ENCODE data around the gene CRYL1.

CRYL1 gene

GRCh38 chr13:20402881-20403280 is 122.8 kb downstream of the CRYL1 start:
- no peak for DNase-seq (ENCODE audit: low read depth in 2 of 3, low spot score in 2 of 3)

- DNase-seq (ENCODE audit: low read depth in 2 of 3, low spot score in 2 of 3), result no peak
These were observed 123.5 kb downstream of the CRYL1 start for GRCh38 chr13:20401931-20402856.

DNA sequence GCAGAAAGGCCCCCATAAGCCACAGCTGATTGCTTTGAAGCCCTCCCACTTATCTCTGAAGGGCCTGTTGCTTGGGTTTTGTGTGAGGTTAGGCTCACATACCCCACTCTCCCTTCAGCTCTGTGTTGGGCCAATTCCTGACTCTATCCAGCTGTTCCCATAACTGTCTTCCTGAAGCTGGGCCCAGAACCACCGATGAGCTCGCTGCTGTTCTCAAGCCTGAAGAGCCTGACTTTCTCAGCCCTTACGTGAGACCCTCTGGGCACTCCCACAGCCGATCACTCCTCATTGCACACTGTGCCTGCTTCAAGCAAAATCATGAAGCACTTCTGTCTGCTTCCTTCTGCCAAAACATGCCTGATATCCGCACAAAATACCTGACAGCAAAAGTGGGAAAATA is 124.1 kb downstream of the CRYL1 start:
- DNase-seq (ENCODE audit: low read depth in 2 of 3, low spot score in 2 of 3), result no peak

DNA sequence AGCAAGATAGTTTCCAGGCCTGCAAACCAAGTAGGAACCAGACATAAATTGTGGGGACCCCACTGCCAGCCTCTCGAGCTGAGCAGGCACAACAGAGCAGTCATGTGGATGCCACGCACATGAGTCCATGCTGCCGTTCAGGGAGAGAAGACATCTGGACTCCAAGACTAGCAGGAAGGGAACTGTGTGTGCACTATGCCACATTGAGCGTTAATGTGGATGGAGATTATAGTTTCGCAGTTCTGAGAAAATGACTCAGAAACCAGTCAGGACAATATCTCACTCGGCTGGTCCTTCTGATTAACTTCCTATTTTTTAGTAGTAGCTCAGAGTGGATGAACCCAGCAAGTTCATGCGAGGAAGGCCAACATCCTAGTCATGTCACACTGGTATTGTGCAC is 124.9 kb downstream of the CRYL1 start:
- no peak for DNase-seq (ENCODE audit: low read depth in 2 of 3, low spot score in 2 of 3)

DNA sequence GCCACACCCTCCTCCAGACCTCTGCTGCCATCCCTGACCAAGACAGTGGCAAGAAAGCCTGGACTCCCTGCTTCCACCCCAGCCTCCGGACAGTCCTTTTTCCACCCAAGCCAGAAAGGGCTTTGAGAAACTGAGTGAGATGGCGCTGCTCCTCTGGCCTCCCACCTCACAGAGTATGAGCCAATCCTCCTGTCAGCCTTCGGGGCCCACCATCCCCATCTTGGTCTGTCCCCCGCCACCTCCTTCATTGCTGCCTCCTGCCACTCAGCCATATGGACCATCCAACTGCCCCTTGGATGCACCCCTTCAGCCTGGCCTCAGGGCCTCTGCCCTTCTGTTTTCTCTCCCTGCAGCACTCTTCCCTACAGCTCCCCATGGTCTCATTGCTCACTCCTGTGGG is 125.7 kb downstream of the CRYL1 start:
- DNase-seq (ENCODE audit: low read depth in 2 of 3, low spot score in 2 of 3), result no peak

DNA sequence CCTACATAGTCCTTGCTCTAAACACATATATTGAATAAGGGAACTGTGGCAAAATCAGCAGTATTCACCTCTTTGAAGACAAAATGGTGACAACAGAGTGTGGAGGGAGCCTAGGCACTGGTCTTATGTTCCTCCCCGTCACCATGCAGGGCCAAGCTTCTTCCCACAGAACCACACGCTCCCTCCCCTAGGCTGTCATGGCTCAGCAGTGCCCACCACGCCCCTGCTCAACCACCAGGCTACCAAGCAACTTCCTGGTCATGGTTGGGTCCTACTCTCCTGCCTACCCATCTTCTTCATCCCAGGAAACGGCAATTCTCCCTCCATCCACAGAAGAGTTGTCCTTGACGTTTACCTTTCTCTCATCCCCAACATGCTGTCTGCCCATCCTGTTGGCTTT is 126.1 kb downstream of the CRYL1 start:
- DNase-seq (ENCODE audit: low read depth in 2 of 3, low spot score in 2 of 3), result no peak

GRCh38 chr13:20398459-20398858 is 127.2 kb downstream of the CRYL1 start:
- DNase-seq (ENCODE audit: low read depth in 2 of 3, low spot score in 2 of 3), result no peak

DNA sequence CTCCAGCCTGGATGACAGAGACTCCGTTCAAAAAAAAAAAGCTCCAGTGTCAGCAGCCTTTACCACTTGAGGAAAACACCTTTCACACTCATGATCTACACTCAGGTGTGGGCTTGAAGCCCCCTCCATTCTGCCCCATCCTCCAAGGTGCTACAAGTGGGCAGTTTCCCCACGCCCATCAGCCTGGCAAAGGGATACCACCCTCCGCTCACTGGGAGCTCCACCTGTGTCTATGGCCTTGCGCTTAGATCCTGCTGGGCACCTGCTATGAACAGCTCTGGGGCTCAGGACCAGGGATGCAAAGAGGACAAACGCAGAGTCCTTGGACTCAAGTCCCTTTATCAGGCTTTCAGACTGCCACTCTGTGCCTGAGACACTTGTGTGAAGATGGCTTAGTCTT is 127.8 kb downstream of the CRYL1 start:
- no peak for DNase-seq (ENCODE audit: low read depth in 2 of 3, low spot score in 2 of 3)

GRCh38 chr13:20395061-20395916 is 130.4 kb downstream of the CRYL1 start:
- no peak for DNase-seq (ENCODE audit: low read depth in 2 of 3, low spot score in 2 of 3)

GRCh38 chr13:20394506-20394905 is 131.2 kb downstream of the CRYL1 start:
- DNase-seq (ENCODE audit: low read depth in 2 of 3, low spot score in 2 of 3), result no peak

GRCh38 chr13:20394169-20394501 is 131.5 kb downstream of the CRYL1 start:
- no peak for DNase-seq (ENCODE audit: low read depth in 2 of 3, low spot score in 2 of 3)

DNA sequence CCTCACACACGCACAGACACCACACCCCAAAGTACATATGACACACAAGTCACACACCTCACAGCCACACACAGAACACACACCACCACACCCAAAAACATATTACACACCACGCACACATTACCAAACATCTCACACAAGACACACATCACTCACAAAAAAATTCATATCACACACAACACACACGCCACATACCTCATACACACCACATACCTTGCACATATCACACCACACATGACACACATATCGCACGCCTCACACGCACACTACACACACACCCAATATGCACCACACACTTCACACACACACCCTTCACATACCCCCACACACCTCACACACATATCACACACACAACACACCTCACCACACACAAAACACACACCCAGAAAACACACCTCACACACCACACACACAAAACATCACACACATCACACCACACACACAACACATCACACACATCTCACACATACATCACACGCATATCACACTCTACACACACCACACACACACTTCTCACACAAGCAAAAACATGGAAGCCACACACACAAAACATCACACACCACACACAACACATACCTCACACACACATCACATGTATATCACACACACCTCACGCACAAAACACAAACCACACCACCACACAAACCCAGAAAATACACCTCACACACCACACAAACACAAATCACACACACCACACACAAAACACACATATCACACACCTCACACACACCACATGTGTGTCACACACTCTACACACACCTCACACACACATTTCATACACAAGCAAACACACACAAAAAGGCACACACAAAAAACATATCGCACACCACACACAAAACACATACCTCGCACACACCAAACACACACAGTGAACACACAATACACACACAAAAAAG is 132.1 kb downstream of the CRYL1 start:
- DNase-seq (ENCODE audit: low read depth in 2 of 3, low spot score in 2 of 3), result no peak

GRCh38 chr13:20392530-20392929 is 133.1 kb downstream of the CRYL1 start:
- DNase-seq (ENCODE audit: low read depth in 2 of 3, low spot score in 2 of 3), result no peak

GRCh38 chr13:20391597-20392452 is 133.8 kb downstream of the CRYL1 start:
- no peak for DNase-seq (ENCODE audit: low read depth in 2 of 3, low spot score in 2 of 3)

GRCh38 chr13:20390526-20391175 is 135.0 kb downstream of the CRYL1 start:
- no peak for DNase-seq (ENCODE audit: low read depth in 2 of 3, low spot score in 2 of 3)

DNA sequence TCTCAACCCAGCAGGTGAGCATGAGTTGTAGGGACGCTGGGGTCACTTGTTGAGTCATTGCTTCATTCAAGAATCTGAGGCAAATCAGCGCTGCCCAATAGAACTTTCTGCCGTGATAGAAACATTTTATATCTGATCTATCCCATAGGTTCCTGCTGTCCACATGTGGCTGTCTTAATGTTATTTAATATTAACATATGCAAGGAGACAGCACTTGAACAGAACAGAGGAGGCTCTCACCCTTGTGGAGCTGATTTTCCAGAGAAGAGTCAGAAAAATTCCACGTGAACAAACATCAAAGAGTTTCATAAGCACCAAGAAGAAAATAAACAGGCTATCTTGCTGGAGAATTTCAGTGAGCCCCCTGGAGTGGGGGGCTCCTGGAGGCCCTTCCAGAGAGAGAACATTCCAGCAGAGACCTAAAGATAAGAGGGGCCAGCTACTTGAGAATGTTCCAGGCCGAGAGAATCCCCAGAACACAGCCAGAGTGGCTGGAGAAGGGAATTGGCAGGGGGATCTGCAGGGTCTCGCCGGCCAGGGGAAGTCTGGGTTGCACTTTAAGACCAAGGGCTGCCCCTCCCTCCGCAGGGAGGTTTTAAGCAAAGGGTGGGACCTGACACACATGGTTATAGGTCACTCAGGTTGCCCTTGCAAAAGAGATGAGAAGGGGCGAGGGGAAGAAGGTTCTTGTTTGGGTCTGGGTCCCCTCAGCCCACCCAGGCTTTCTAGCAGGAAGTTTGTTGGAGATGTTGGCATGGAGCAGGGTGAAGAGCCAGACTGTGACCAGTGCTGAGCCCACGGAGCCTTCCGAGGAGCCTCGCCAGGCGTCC is 135.7 kb downstream of the CRYL1 start:
- no peak for DNase-seq (ENCODE audit: low read depth in 2 of 3, low spot score in 2 of 3)

DNA sequence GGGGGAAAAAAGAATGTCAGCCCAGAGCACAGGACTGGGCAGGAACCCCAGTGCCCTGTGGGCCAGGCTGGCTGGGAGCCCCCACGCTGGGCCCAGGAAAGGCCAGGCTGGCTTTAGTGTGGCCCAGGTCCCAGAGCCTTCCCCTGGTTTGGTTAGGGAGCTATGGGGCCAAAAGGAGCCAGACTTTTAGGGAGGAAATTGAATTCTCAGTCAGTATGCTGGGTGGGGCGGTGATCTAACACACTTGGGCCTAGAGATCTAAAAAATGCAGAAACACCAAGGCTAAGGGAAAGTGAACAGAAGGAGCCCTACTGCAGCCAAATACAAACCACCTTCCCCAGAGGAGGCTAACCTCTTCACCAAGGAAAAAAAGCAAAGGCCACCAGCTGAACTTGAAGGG is 137.5 kb downstream of the CRYL1 start:
- DNase-seq (ENCODE audit: low read depth in 2 of 3, low spot score in 2 of 3), result no peak

GRCh38 chr13:20387441-20387971 is 138.2 kb downstream of the CRYL1 start:
- no peak for DNase-seq (ENCODE audit: low read depth in 2 of 3, low spot score in 2 of 3)

- DNase-seq (ENCODE audit: low read depth in 2 of 3, low spot score in 2 of 3), result no peak
These were observed 138.7 kb downstream of the CRYL1 start for GRCh38 chr13:20387006-20387405.
